ENCODE data around the gene SLC16A4.
"Not testable (repeated sequence)": the region's sequence is repeated elsewhere in the genome, so short reads cannot be mapped to it uniquely, and the experiment has no call there.

The SLC16A4 gene

DNA sequence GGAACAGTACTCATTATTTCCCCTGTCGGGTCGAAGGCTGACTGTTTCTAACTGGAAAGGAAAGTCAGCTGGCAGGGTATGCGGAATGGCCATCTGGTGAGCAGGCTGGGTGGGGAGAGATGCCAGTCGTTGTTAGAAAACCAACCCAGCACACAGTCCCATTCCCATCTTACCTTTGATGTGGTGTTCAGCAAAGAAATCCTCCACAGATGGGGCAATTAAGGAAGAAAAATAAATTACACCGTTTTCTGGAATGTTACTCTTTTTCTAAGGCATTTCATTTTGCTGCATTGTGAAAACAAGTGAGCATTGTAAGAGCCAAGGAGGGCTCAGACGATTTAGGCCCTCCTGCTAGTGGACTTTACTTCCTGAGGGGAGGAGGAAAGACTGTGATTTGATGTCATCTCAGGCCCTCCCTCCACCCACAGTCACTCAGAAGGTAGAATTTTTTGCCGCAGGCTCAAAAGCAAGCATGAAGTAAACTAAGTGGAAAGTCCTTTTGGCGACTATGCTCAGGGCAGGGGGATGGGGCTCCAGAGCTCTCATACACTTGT, at the start of gene SLC16A4:
TSS of gene SLC16A4 (minus strand) at position 335 of the 554 bp plus-strand sequence. CDS start 1,703 bp downstream, outside the sequence.
- no peak within 1 kb of the TSS for H3K4me3 ChIP-seq (ENCODE audit: low read depth, low read length)
- DNase-seq (ENCODE audit: low read depth): no peak
- TF ChIP-seq, protein P1, sequence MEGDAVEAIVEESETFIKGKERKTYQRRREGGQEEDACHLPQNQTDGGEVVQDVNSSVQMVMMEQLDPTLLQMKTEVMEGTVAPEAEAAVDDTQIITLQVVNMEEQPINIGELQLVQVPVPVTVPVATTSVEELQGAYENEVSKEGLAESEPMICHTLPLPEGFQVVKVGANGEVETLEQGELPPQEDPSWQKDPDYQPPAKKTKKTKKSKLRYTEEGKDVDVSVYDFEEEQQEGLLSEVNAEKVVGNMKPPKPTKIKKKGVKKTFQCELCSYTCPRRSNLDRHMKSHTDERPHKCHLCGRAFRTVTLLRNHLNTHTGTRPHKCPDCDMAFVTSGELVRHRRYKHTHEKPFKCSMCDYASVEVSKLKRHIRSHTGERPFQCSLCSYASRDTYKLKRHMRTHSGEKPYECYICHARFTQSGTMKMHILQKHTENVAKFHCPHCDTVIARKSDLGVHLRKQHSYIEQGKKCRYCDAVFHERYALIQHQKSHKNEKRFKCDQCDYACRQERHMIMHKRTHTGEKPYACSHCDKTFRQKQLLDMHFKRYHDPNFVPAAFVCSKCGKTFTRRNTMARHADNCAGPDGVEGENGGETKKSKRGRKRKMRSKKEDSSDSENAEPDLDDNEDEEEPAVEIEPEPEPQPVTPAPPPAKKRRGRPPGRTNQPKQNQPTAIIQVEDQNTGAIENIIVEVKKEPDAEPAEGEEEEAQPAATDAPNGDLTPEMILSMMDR (IDR thresholded peaks at IDR 0.05; ENCODE audit: low read depth, low read length, missing control alignments): no peak

DNA sequence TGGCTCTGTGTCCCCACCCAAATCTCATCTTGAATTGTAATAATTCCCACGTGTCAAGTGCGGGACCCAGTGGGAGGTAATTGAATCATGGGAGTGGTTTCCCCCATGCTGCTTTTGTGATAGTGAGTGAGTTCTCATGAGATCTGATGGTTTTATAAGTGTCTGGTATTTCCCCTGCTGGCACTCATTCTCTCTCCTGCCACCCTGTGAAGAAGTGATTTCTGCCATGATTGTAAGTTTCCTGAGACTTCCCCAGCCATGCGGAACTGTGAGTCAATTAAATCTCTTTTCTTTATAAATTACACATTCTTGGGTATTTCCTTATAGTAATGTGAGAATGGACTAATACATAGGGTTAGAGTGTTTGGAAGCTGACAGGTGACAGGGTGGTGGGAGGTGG, 49.0 kb upstream of the SLC16A4 start:
- not testable (repeated sequence) for H3K4me3 ChIP-seq (ENCODE audit: low read depth, low read length); DNase-seq (ENCODE audit: low read depth)

DNA sequence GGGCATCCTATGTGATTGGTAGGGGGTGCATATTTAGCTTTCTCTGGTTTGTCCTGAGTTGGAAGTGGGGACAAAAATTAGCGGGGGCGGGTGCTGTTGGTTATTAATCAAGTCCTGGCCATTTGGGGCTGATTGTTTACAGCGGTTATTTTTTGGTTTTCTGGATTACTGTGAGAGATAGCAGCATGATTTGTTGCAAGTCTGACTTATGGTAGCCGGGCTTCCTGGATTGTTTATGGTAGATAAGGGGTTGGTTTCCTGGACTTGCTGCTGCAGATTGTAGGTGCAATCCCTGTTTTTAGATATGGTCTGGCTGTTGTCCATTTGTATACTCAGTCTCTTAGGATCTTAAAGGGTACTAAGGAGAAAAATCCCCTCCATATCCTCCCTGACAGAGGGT, 48.1 kb upstream of the SLC16A4 start:
- TF ChIP-seq, protein P1 (IDR thresholded peaks at IDR 0.05; ENCODE audit: low read depth, low read length, missing control alignments): no peak
- no peak for DNase-seq (ENCODE audit: low read depth)
- H3K4me3 ChIP-seq (ENCODE audit: low read depth, low read length): no peak overlapping the region

GRCh38 chr1:110437645-110438299, 46.9 kb upstream of the SLC16A4 start:
- not testable (repeated sequence) for DNase-seq (ENCODE audit: low read depth); H3K4me3 ChIP-seq (ENCODE audit: low read depth, low read length)

DNA sequence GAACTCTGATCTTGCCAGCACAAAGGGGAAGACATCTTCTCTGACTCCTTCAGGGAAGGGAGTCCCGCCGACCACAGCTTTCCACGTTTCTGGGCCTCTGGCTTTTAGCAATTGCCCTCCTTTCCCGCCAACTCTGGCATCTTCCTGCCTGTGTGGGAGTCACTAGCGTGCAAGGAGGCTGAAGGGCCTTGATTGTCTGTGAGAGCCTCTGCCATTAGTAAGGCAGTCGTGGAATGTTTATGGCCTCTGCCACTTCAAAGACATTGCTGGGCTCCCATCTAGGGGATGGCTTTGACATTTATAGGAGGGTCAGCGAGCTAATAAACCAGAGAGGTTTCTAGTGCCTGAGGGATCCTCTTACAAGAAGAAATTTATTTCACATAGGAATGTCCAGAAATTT, 45.8 kb upstream of the SLC16A4 start:
- DNase-seq (ENCODE audit: low read depth): no peak
- TF ChIP-seq, protein P1 (IDR thresholded peaks at IDR 0.05; ENCODE audit: low read depth, low read length, missing control alignments): no peak
- no peak overlapping the region for H3K4me3 ChIP-seq (ENCODE audit: low read depth, low read length)

DNA sequence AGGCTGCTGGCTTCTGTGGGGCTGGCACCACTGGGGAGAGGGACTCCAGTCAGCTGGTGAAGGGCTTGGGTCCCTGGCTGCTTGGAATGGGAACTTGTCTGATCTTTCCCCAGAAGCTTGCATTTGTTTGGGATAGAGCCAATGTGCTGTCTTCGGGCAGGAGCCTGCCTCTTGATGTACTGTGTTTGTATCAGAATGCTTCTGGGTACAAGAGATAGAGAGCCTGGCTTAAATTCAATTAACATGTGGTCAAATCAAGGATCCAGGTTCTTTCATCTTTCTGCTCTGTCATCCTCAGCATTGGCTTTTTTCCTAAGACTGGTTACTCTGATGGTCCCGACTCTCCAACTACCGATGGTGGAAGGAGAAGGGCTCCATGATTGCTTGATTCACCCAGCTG, 44.1 kb upstream of the SLC16A4 start:
- no peak overlapping the region for H3K4me3 ChIP-seq (ENCODE audit: low read depth, low read length)
- DNase-seq (ENCODE audit: low read depth): no peak
- TF ChIP-seq, protein P1 (IDR thresholded peaks at IDR 0.05; ENCODE audit: low read depth, low read length, missing control alignments): no peak

GRCh38 chr1:110433803-110434202, 43.0 kb upstream of the SLC16A4 start:
- no peak for DNase-seq (ENCODE audit: low read depth)
- H3K4me3 ChIP-seq (ENCODE audit: low read depth, low read length): no peak overlapping the region
- TF ChIP-seq, protein P1 (IDR thresholded peaks at IDR 0.05; ENCODE audit: low read depth, low read length, missing control alignments): no peak

DNA sequence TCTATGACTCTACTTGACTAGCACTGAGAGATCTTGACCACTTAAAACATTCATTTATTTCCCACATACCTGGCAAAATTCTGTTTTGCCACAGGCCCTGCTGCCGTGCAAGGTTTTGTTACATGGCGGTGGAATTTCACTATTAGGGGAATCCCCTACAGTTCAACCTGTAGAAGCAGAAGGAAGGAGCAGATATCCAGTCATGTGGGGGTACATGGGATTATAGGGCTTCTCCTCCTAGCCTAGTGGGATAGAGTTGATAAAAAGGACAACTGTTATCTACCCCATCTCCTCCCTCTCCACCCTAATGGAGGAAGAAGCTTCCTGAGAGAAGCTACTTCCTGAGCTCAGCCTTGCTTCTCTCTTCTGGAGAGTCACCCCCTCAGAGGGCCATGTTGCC, 42.4 kb upstream of the SLC16A4 start:
- no peak for DNase-seq (ENCODE audit: low read depth)
- TF ChIP-seq, protein P1 (IDR thresholded peaks at IDR 0.05; ENCODE audit: low read depth, low read length, missing control alignments): no peak

More for the DNA sequence above, 42.4 kb upstream of the SLC16A4 start:
- no peak overlapping the region for H3K4me3 ChIP-seq (ENCODE audit: low read depth, low read length)
